ENCODE results near the gene CFAP57. TPM values are rescaled to one million over a fixed set of nuclear protein-coding genes. Genes with fewer than 3 reads are reported as not detected.

The CFAP57 gene
- total and polyA plus RNA-seq, 2 donors (not counting 1 experiment from before 2014, with no cell fraction given), result 0.07 to 0.44 TPM

- no peak for ATAC-seq (ENCODE audit: low read depth)
- H3K4me1 ChIP-seq (ENCODE audit: control insufficient read depth in 2 of 2, insufficient read depth in 2 of 2, low read length in 2 of 2), result no peaks in the 10 kb centered on the region
- peaks cover 0 to 5% (median 0%) of the 10 kb centered on the region in 3 donors for H3K9me3 ChIP-seq (ENCODE audit: control extremely low read depth in 1 of 3, control insufficient read depth in 2 of 3, insufficient read depth in 1 of 3, low read length in 2 of 3)
- intact Hi-C loops (cut with micrococcal nuclease), result no loop called here
- no peak for DNase-seq
- no peak within 1 kb of the TSS for H3K4me3 ChIP-seq (ENCODE audit: control extremely low read depth in 1 of 5, extremely low read depth in 1 of 5, insufficient read depth in 1 of 5, low read depth in 2 of 5, low read length in 4 of 5)
- no peaks in the 10 kb centered on the region for H3K27me3 ChIP-seq (replicated peaks in 1 of 4; ENCODE audit: control extremely low read depth in 1 of 4, control insufficient read depth in 3 of 4, insufficient read depth in 4 of 4, low read length in 3 of 4)
- WGBS (ENCODE audit: insufficient coverage), result 60% methylated on average over 13 of the region's 19 CpGs
- Mint-ChIP-seq H3K9me3 (ENCODE audit: insufficient read depth) (no peaks in the 10 kb centered on the region), H3K27me3 (peaks cover 4% of the 10 kb centered on the region), H3K27ac (no peak within 1 kb of the TSS), H3K4me3 (no peak within 1 kb of the TSS), H3K4me1 (no peaks in the 10 kb centered on the region)
- H3K9ac ChIP-seq (ENCODE audit: low read length), result no peak within 1 kb of the TSS
- H3K36me3 ChIP-seq (replicated peaks in 1 of 2; ENCODE audit: control extremely low read depth in 1 of 2, control insufficient read depth in 1 of 2, extremely low read depth in 1 of 2, insufficient read depth in 2 of 2, low read length in 1 of 2), result no peaks in the 10 kb centered on the region
- TF ChIP-seq CTCF (IDR thresholded peaks at IDR 0.05) (no peak), EZH2 (IDR thresholded peaks at IDR 0.05; ENCODE audit: borderline replicate concordance, insufficient read depth, low read depth, low read length, poor library complexity, severe bottlenecking) (no peak)
- H3K4me2 ChIP-seq (replicated peaks; ENCODE audit: low read depth, low read length, poor library complexity, severe bottlenecking), result no peak within 1 kb of the TSS
- ChIA-PET CTCF (no interaction called here), POLR2A (no interaction called here)
- no peak within 1 kb of the TSS for H2AFZ ChIP-seq (ENCODE audit: insufficient read depth, low read depth, low read length, poor library complexity, severe bottlenecking)
- H4K20me1 ChIP-seq (ENCODE audit: control insufficient read depth, insufficient read depth, low read length, poor library complexity, severe bottlenecking), result no peaks in the 10 kb centered on the region
- no peaks in the 10 kb centered on the region for H3K79me2 ChIP-seq (ENCODE audit: control insufficient read depth, insufficient read depth, low read length)
- no peak within 1 kb of the TSS for H3K27ac ChIP-seq (ENCODE audit: low read length in 2 of 2)
Measured at GRCh38 chr1:43285269-43285990, 113.3 kb downstream of the CFAP57 start, which contains the start of gene C1orf210. Gene C1orf210 (minus strand): TSS chr1:43285581. CDS start chr1:43283270, 2,311 bp downstream.

GRCh38 chr1:43286115-43286514, 114.0 kb downstream of the CFAP57 start:
- Histone ChIP-seq H3K9ac (ENCODE audit: low read length) (no peak overlapping the region), H2AFZ (ENCODE audit: insufficient read depth, low read depth, low read length, poor library complexity, severe bottlenecking) (no peak overlapping the region), H4K20me1 (ENCODE audit: control insufficient read depth, insufficient read depth, low read length, poor library complexity, severe bottlenecking) (no peaks in the 10 kb centered on the region), H3K4me3 (ENCODE audit: control extremely low read depth in 1 of 5, extremely low read depth in 1 of 5, insufficient read depth in 1 of 5, low read depth in 2 of 5, low read length in 4 of 5) (no peak overlapping the region), H3K27ac (ENCODE audit: low read length in 2 of 2) (no peak overlapping the region), H3K4me1 (ENCODE audit: control insufficient read depth in 2 of 2, insufficient read depth in 2 of 2, low read length in 2 of 2) (no peaks in the 10 kb centered on the region), H3K27me3 (replicated peaks in 1 of 4; ENCODE audit: control extremely low read depth in 1 of 4, control insufficient read depth in 3 of 4, insufficient read depth in 4 of 4, low read length in 3 of 4) (no peaks in the 10 kb centered on the region), H3K4me2 (replicated peaks; ENCODE audit: low read depth, low read length, poor library complexity, severe bottlenecking) (no peak overlapping the region), H3K36me3 (replicated peaks in 1 of 2; ENCODE audit: control extremely low read depth in 1 of 2, control insufficient read depth in 1 of 2, extremely low read depth in 1 of 2, insufficient read depth in 2 of 2, low read length in 1 of 2) (no peaks in the 10 kb centered on the region), H3K9me3 (ENCODE audit: control extremely low read depth in 1 of 3, control insufficient read depth in 2 of 3, insufficient read depth in 1 of 3, low read length in 2 of 3) (peaks cover 0 to 5% (median 0%) of the 10 kb centered on the region in 3 donors), H3K79me2 (ENCODE audit: control insufficient read depth, insufficient read depth, low read length) (no peaks in the 10 kb centered on the region)
- intact Hi-C loops (cut with micrococcal nuclease), result no loop called here
- no peaks in the 10 kb centered on the region for H3K4me1 Mint-ChIP-seq
- TF ChIP-seq EZH2 (IDR thresholded peaks at IDR 0.05; ENCODE audit: borderline replicate concordance, insufficient read depth, low read depth, low read length, poor library complexity, severe bottlenecking) (no peak), CTCF (IDR thresholded peaks at IDR 0.05) (no peak)
- no peak overlapping the region for H3K4me3 Mint-ChIP-seq
- 90% methylated on average over 11 of the region's 11 CpGs for WGBS (ENCODE audit: insufficient coverage)
- CTCF ChIA-PET, result no interaction called here
- DNase-seq (no peak), ATAC-seq (ENCODE audit: low read depth) (no peak)
- POLR2A ChIA-PET, result no interaction called here
- H3K27ac Mint-ChIP-seq, result no peak overlapping the region
- peaks cover 4% of the 10 kb centered on the region for H3K27me3 Mint-ChIP-seq
- H3K9me3 Mint-ChIP-seq (ENCODE audit: insufficient read depth), result no peaks in the 10 kb centered on the region
